HCT116 (cell line): Measurements from ENCODE around the gene KLHL25. TPM values are rescaled to one million over a fixed set of nuclear protein-coding genes. Genes with fewer than 3 reads are reported as not detected.

Experiments used
- ATAC-seq: fragments of 200-7000 bp; cut with Tn5 transposase; 2 replicates; pipeline ENCODE4 v1.9.1; 2020; ENCODE audit warnings: mild to moderate bottlenecking, moderate library complexity
- BruUV-seq: library from RNA; stranded (reverse); fragments of 400-500 nt; replicated peaks from 2 replicates; lab custom pipeline; 2021; lab: Mats Ljungman, UMichigan
- CTCF ChIA-PET: fragments of 300-600 bp; sonication (Branson Sonifier 250); formaldehyde crosslinking; loops from one replicate; lab custom pipeline; 2021; ENCODE audit warnings: antibody characterized with exemption; lab: Charles Lee
- POLR2A ChIA-PET: fragments of 300-600, 350-600 bp; sonication (Branson Sonifier 250); formaldehyde crosslinking; loops from one replicate; lab custom pipeline; 2021; ENCODE audit warnings: antibody characterized with exemption; lab: Charles Lee
- RAD21 ChIA-PET, 2 experiments: fragments of 300-600 bp; sonication (Branson Sonifier 250); formaldehyde crosslinking; loops; one replicate each; lab custom pipeline; 2023; ENCODE audit warnings: low total read pairs in 2 of 2; ENCODE audit not compliant: uncharacterized antibody in 2 of 2, unreplicated experiment in 2 of 2, low non-redundant PET in 1 of 2; lab: Charles Lee
- DNase-seq: peaks from one replicate; pipeline ENCODE4 v3.0.0-alpha.2; 2010; ENCODE audit warnings: low read depth, low spot score
- H2AFZ ChIP-seq: fragments of 200-600 bp; shearing (Covaris generic), sonication (generic); 2 replicates; pipeline ENCODE4 v1.6.1; 2017; ENCODE audit warnings: low read depth, mixed run types, mixed read lengths, antibody characterized with exemption, low read length; ENCODE audit not compliant: poor library complexity, severe bottlenecking
- H3K27ac ChIP-seq: 2 replicates; pipeline ENCODE4 v1.5.1; 2012; ENCODE audit warnings: low read depth, low read length
- H3K27me3 ChIP-seq: fragments of 200-600 bp; sonication (generic); 2 replicates; pipeline ENCODE4 v1.6.1; 2016; ENCODE audit warnings: mixed run types, low read length, mixed read lengths; ENCODE audit not compliant: insufficient read depth
- H3K36me3 ChIP-seq, 2 experiments: fragments of 200-500 bp in 1 of 2; fragments of 200-600 bp in 1 of 2; sonication (Bioruptor generic) in 1 of 2; sonication (generic) in 1 of 2; 2 replicates each; pipeline versions ENCODE4 v1.5.1 to v1.6.1; 2014 to 2016; ENCODE audit warnings: low read length in 2 of 2, inconsistent platforms in 1 of 2, mixed read lengths in 1 of 2, mixed run types in 1 of 2; ENCODE audit not compliant: insufficient read depth in 2 of 2, control insufficient read depth in 1 of 2
- H3K4me1 ChIP-seq, 2 experiments: fragments of 200-600 bp in 1 of 2; sonication (generic) in 1 of 2; 2 replicates each; pipeline versions ENCODE4 v1.5.1 to v1.6.1; 2012 to 2017; ENCODE audit warnings: low read length in 2 of 2, inconsistent platforms in 1 of 2, mild to moderate bottlenecking in 1 of 2, mixed read lengths in 1 of 2, mixed run types in 1 of 2, moderate library complexity in 1 of 2; ENCODE audit not compliant: insufficient read depth in 2 of 2, control insufficient read depth in 1 of 2
- H3K4me2 ChIP-seq: fragments of 200-600 bp; sonication (generic); 2 replicates; pipeline ENCODE4 v1.6.1; 2017; ENCODE audit warnings: mixed run types, low read length, mixed read lengths
- H3K4me3 ChIP-seq, 2 experiments: fragments of 200-600 bp in 1 of 2; sonication (generic) in 1 of 2; replicated peaks in 1 of 2; 2 replicates each; pipeline ENCODE4 v1.5.1; 2011 to 2016; ENCODE audit warnings: low read length in 2 of 2, control low read depth in 1 of 2, low read depth in 1 of 2, mild to moderate bottlenecking in 1 of 2, mixed read lengths in 1 of 2, mixed run types in 1 of 2
- H3K79me2 ChIP-seq: fragments of 200-600 bp; sonication (generic); 2 replicates; pipeline ENCODE4 v1.6.1; 2017; ENCODE audit warnings: mild to moderate bottlenecking, mixed run types, low read length, moderate library complexity, mixed read lengths; ENCODE audit not compliant: insufficient read depth
- H3K9ac ChIP-seq: fragments of 200-600 bp; sonication (generic); 2 replicates; pipeline ENCODE4 v1.6.1; 2016; ENCODE audit warnings: low read length, mixed read lengths
- H3K9me2 ChIP-seq: fragments of 200-600 bp; sonication (generic), shearing (Covaris generic); 2 replicates; pipeline ENCODE4 v1.6.1; 2017; ENCODE audit warnings: mixed run types, mild to moderate bottlenecking, moderate library complexity; ENCODE audit not compliant: insufficient read depth
- H3K9me3 ChIP-seq, 2 experiments: fragments of 200-500 bp in 1 of 2; fragments of 200-600 bp in 1 of 2; sonication (Bioruptor generic) in 1 of 2; sonication (generic) in 1 of 2; 2 replicates each; pipeline ENCODE4 v1.6.1; 2014 to 2017; ENCODE audit warnings: low read length in 2 of 2, mixed read lengths in 2 of 2, inconsistent platforms in 1 of 2, low read depth in 1 of 2, mild to moderate bottlenecking in 1 of 2, mixed run types in 1 of 2, moderate library complexity in 1 of 2; ENCODE audit not compliant: control insufficient read depth in 1 of 2, insufficient read depth in 1 of 2
- H4K20me1 ChIP-seq: fragments of 200-600 bp; sonication (generic), shearing (Covaris generic); 2 replicates; pipeline ENCODE4 v1.6.1; 2017; ENCODE audit warnings: mixed run types, mild to moderate bottlenecking, moderate library complexity; ENCODE audit not compliant: insufficient read depth
- CEBPB ChIP-seq: IDR thresholded peaks from 2 replicates; pipeline ENCODE4 v1.6.1; 2012; ENCODE audit warnings: low read depth
- EGR1 ChIP-seq: IDR thresholded peaks from 2 replicates; pipeline ENCODE4 v1.6.1; 2012; ENCODE audit warnings: low read depth
- EZH2 ChIP-seq: fragments of 200-600 bp; sonication (generic); IDR thresholded peaks from 2 replicates; pipeline ENCODE4 v1.6.1; 2017; ENCODE audit warnings: antibody characterized with exemption, mixed run types
- EZH2phosphoT487 ChIP-seq: fragments of 200-600 bp; IDR thresholded peaks from 2 replicates; pipeline ENCODE4 v1.6.1; 2018; ENCODE audit warnings: antibody characterized with exemption, borderline replicate concordance
- FOSL1 ChIP-seq: IDR thresholded peaks from 2 replicates; pipeline ENCODE4 v1.6.1; 2012; ENCODE audit warnings: low read depth
- JUND ChIP-seq: IDR thresholded peaks from 2 replicates; pipeline ENCODE4 v1.6.1; 2012
- MAX ChIP-seq: IDR thresholded peaks from 2 replicates; pipeline ENCODE4 v1.6.1; 2012
- POLR2A ChIP-seq: IDR thresholded peaks from 2 replicates; pipeline ENCODE4 v1.7.0; 2011; ENCODE audit warnings: borderline replicate concordance; ENCODE audit not compliant: insufficient read depth, insufficient read length; ENCODE audit errors: extremely low read depth
- REST ChIP-seq: IDR thresholded peaks from 2 replicates; pipeline ENCODE4 v1.6.1; 2012; ENCODE audit warnings: low read depth
- SRF ChIP-seq: IDR thresholded peaks from 2 replicates; pipeline ENCODE4 v1.6.1; 2012; ENCODE audit warnings: low read depth
- TCF7L2 ChIP-seq: IDR thresholded peaks from 2 replicates; pipeline ENCODE4 v1.7.0; 2011; ENCODE audit warnings: borderline replicate concordance, inconsistent platforms; ENCODE audit not compliant: insufficient read depth, insufficient read length; ENCODE audit errors: extremely low read depth
- ZBTB33 ChIP-seq: IDR thresholded peaks from 2 replicates; pipeline ENCODE4 v1.6.1; 2011; ENCODE audit warnings: mild to moderate bottlenecking, low read length, moderate library complexity; ENCODE audit not compliant: insufficient replicate concordance; ENCODE audit errors: extremely low read depth
- ZFX ChIP-seq: fragments of 450-650 bp; IDR thresholded peaks from 2 replicates; pipeline ENCODE4 v1.6.1; 2017
- ZNF274 ChIP-seq: fragments of 200-500 bp; sonication (Bioruptor generic); IDR thresholded peaks from 2 replicates; pipeline ENCODE4 v1.6.1; 2014; ENCODE audit warnings: mild to moderate bottlenecking, low read depth, low read length, inconsistent platforms
- intact Hi-C: fragments of 100-400 bp; cut with micrococcal nuclease; formaldehyde crosslinking; loops from 2 replicates; pipeline ENCODE4 v1.10.0; 2022
- total RNA-seq: library from RNA; stranded (reverse); gene quantifications from one replicate; pipeline ENCODE4 v1.2.1, GENCODE V29; 2021; ENCODE audit not compliant: unreplicated experiment

The KLHL25 gene
- total RNA-seq, 1 experiment from 2014 or later = 5.3 TPM

- TF ChIP-seq JUND (no peak), SRF (no peak), FOSL1 (no peak), CEBPB (no peak), EZH2 (no peak), EGR1 (no peak), POLR2A (no peak), ZNF274 (no peak), TCF7L2 (no peak), EZH2phosphoT487 (no peak), ZFX (no peak), REST (no peak), ZBTB33 (no peak), MAX (no peak)
- POLR2A ChIA-PET = no interaction called here
- Histone ChIP-seq H3K4me1 (peaks cover 0 to 6% of the 10 kb centered on the region in 2 experiments; a peak in 1 of 4 replicates), H3K9ac (no peak overlapping the region), H3K79me2 (no peaks in the 10 kb centered on the region; the same call in 1 of the 2 replicates), H3K27me3 (no peaks in the 10 kb centered on the region), H3K4me2 (no peak overlapping the region), H3K36me3 (no peaks in the 10 kb centered on the region), H3K4me3 (no peak overlapping the region), H4K20me1 (no peaks in the 10 kb centered on the region), H3K9me3 (no peaks in the 10 kb centered on the region), H2AFZ (no peak overlapping the region), H3K27ac (no peak overlapping the region), H3K9me2 (no peaks in the 10 kb centered on the region)
- no TSS peak for BruUV-seq
- intact Hi-C loops = no loop called here
- DNase-seq (no peak), ATAC-seq (0 out of 2 replicates have a peak, but pooled peaks have one; percentile 17)
- CTCF ChIA-PET = no interaction called here
- RAD21 ChIA-PET = no interaction called here
Observed at GRCh38 chr15:85770096-85771041, 24.4 kb downstream of the KLHL25 start.
